Thyroid gland (tissue), 4 donors: ENCODE results near the gene PNO1. TPM values are rescaled to one million over a fixed set of nuclear protein-coding genes. Genes with fewer than 3 reads are reported as not detected.

Source experiments
- DNase-seq, 2 donors: peaks; one replicate each; pipeline ENCODE4 v3.0.0-alpha.2; 2019
- H3K27ac ChIP-seq, 3 donors: fragments of 200-600 bp; sonication (generic); 1 replicate in 2 of 3; 2 replicates in 1 of 3; pipeline ENCODE4 v1.5.1; 2016 to 2019; ENCODE audit warnings: mild to moderate bottlenecking in 1 of 3, moderate library complexity in 1 of 3
- H3K27me3 ChIP-seq: fragments of 200-600 bp; sonication (generic); one replicate; pipeline ENCODE4 v1.5.1; 2019
- H3K36me3 ChIP-seq, 2 donors: fragments of 200-600 bp; sonication (generic); one replicate each; pipeline ENCODE4 v1.5.1; 2016 to 2019
- H3K4me1 ChIP-seq, 2 donors: fragments of 200-600 bp; sonication (generic); one replicate each; pipeline ENCODE4 v1.5.1; 2017 to 2019
- H3K4me3 ChIP-seq, 3 donors: fragments of 200-600 bp; sonication (generic); replicated peaks in 1 of 3; 1 replicate in 2 of 3; 2 replicates in 1 of 3; pipeline ENCODE4 v1.5.1; 2016; ENCODE audit warnings: mild to moderate bottlenecking in 1 of 3
- H3K9me3 ChIP-seq: fragments of 200-600 bp; sonication (generic); one replicate; pipeline ENCODE4 v1.5.1; 2017
- POLR2A ChIP-seq, 2 donors: fragments of 450-650 bp; IDR thresholded peaks; one replicate each; pipeline ENCODE4 v1.6.1; 2017; ENCODE audit warnings: antibody characterized with exemption in 2 of 2, mild to moderate bottlenecking in 2 of 2, moderate library complexity in 1 of 2
- WGBS, 2 donors: methylation state at CpG; one replicate each; pipeline ENCODE4 v1.1.5; 2017; 5-methylcytosine and 5-hydroxymethylcytosine counted together
- intact Hi-C: fragments of 100-400 bp; cut with DNase I; formaldehyde crosslinking; loops from one replicate; pipeline ENCODE4 v1.15.1; 2023
- total RNA-seq, 4 donors: library from RNA; depleted of rRNA; stranded (reverse); fragments of >200 nt; gene quantifications; one replicate each; pipeline ENCODE4 v1.2.3, GENCODE V29; 2016
- TF ChIP-seq, protein P1 (sequence below), 6 experiments: fragments of 200-600 bp in 3 of 6; fragments of 450-650 bp in 3 of 6; sonication (generic) in 3 of 6; IDR thresholded peaks; one replicate each; pipeline ENCODE4 v1.5.1; 2016 to 2019; ENCODE audit warnings: antibody characterized with exemption in 6 of 6, mild to moderate bottlenecking in 2 of 6, inconsistent platforms in 1 of 6, moderate library complexity in 1 of 6

PNO1 gene
- total RNA-seq, 4 donors from 2014 or later, result 13.2 to 23.2 (median 18.5) TPM

DNA sequence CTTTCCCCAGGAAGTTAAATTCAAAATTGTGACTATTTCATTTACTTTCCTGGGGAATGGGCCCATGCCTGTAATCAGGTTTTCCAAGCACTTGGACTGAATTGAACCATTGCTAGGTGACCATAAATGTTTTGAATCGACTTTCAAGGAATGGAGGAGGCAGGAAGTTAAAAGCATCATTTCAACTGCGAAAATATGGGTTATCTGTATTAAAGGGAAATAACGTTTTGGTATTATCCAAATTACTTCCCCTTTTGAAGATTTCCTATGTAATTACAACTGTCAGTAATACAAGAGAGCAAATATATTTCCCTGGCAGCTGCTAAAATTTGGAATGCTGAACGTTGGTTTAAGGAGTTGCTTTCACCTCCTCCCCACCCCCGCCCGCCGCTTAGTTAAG is 19.0 kb downstream of the PNO1 start:
- intact Hi-C loops, result no loop called here
- Histone ChIP-seq H3K27ac (no peak overlapping the region), H3K4me1 (no peaks in the 10 kb centered on the region), H3K36me3 (peaks cover 7 to 8% of the 10 kb centered on the region in 2 donors), H3K27me3 (no peaks in the 10 kb centered on the region), H3K4me3 (no peak overlapping the region), H3K9me3 (no peaks in the 10 kb centered on the region)
- 78 to 81% methylated on average over 7 of the region's 7 CpGs for WGBS, 2 donors
- no peak for DNase-seq
- TF ChIP-seq POLR2A (IDR thresholded peaks at IDR 0.05), result no peak
- TF ChIP-seq, protein P1, sequence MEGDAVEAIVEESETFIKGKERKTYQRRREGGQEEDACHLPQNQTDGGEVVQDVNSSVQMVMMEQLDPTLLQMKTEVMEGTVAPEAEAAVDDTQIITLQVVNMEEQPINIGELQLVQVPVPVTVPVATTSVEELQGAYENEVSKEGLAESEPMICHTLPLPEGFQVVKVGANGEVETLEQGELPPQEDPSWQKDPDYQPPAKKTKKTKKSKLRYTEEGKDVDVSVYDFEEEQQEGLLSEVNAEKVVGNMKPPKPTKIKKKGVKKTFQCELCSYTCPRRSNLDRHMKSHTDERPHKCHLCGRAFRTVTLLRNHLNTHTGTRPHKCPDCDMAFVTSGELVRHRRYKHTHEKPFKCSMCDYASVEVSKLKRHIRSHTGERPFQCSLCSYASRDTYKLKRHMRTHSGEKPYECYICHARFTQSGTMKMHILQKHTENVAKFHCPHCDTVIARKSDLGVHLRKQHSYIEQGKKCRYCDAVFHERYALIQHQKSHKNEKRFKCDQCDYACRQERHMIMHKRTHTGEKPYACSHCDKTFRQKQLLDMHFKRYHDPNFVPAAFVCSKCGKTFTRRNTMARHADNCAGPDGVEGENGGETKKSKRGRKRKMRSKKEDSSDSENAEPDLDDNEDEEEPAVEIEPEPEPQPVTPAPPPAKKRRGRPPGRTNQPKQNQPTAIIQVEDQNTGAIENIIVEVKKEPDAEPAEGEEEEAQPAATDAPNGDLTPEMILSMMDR (IDR thresholded peaks at IDR 0.05), result no peak

DNA sequence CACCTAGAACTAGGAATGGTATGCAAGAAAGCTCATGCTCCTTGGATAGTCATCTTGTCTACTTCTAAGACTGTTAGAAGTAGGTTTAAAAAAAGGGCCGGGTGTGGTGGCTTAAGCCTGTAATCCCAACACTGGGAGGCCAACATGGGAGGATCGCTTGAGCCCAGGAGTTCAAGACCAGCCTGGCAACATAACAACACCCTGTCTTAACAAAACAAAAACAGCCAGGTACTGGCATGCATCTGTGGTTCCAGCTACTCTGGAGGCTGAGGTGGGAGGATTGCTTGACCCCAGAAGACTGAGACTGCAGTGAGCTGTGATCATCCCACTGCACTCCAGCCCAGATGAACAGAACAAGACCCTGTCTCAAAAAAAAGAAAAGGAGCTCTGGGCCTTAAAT is 19.9 kb downstream of the PNO1 start:
- DNase-seq, result no peak
- Histone ChIP-seq H3K27ac (no peak overlapping the region), H3K4me1 (no peaks in the 10 kb centered on the region), H3K27me3 (no peaks in the 10 kb centered on the region), H3K36me3 (peaks cover 4 to 7% of the 10 kb centered on the region in 2 donors), H3K4me3 (no peak overlapping the region), H3K9me3 (no peaks in the 10 kb centered on the region)
- TF ChIP-seq, protein P1 (IDR thresholded peaks at IDR 0.05), result no peak
- TF ChIP-seq POLR2A (IDR thresholded peaks at IDR 0.05), result no peak
- WGBS, 2 donors, result 45 to 50% methylated on average over 2 of the region's 2 CpGs
- intact Hi-C loops, result no loop called here

DNA sequence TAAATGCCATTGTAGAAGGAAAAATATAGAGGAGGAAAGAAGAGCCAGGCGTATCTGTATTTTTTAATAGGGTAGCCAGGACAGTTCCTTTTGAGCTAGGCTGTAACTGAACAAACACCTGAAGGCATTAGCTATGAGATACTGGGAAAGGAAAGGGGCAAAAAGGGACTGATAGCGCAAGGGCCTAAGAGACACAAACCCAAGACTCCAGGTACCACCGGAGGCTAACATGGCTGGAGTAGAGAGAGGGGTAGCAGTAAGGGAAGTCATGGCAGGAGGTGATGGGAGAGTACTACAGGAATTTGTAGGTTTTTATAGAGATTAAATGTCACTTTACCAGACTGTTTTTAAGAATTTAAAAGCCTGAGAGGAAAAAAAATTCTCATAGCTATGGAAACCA is 20.7 kb downstream of the PNO1 start:
- no peak overlapping the region for H3K4me3 ChIP-seq
- intact Hi-C loops, result no loop called here
- DNase-seq, result no peak
- no peak overlapping the region for H3K27ac ChIP-seq
- no peak for TF ChIP-seq POLR2A (IDR thresholded peaks at IDR 0.05)
- TF ChIP-seq, protein P1 (IDR thresholded peaks at IDR 0.05), result no peak
- no peaks in the 10 kb centered on the region for H3K27me3 ChIP-seq
- peaks cover 4 to 7% of the 10 kb centered on the region in 2 donors for H3K36me3 ChIP-seq
- WGBS, 2 donors, result 96% methylated on average over 3 of the region's 3 CpGs
- H3K9me3 ChIP-seq, result no peaks in the 10 kb centered on the region
- no peaks in the 10 kb centered on the region for H3K4me1 ChIP-seq

DNA sequence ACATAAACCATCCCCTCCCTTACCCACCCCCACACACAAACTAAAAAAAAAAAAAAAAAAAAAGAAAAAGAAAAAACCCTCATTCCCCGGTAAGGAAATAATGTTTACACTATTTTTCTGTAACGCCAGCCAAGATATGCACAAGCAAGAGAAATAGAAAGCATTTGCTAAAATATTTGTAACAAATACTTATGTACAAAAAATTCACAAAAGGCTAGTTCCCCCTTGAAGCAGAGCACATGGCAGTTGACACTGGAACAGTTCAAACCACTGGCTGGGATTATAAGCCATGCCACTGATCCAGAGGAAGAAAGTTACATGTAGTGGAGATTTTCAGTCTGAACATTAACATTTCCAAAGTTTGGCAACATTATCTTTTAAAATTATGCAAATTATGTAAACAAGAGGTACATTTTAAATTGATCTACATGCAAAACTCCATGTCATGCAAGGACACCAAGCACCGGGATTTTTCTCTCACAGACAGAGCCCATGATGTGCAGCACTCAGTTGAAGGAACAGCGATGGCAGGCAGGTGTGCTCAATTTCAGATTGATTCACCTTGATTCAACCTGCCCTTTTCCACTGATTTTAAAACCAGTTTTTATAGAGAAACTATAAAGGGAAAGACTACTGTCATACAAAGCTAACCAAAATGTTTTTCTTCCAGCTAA is 21.4 kb downstream of the PNO1 start:
- Histone ChIP-seq H3K9me3 (no peaks in the 10 kb centered on the region), H3K4me1 (no peaks in the 10 kb centered on the region), H3K36me3 (peaks cover 4 to 7% of the 10 kb centered on the region in 2 donors), H3K27me3 (no peaks in the 10 kb centered on the region), H3K27ac (no peak overlapping the region), H3K4me3 (no peak overlapping the region)
- 85 to 86% methylated on average over 4 of the region's 4 CpGs for WGBS, 2 donors
- intact Hi-C loops, result no loop called here
- TF ChIP-seq, protein P1 (IDR thresholded peaks at IDR 0.05), result no peak
- no peak for TF ChIP-seq POLR2A (IDR thresholded peaks at IDR 0.05)
- no peak for DNase-seq

DNA sequence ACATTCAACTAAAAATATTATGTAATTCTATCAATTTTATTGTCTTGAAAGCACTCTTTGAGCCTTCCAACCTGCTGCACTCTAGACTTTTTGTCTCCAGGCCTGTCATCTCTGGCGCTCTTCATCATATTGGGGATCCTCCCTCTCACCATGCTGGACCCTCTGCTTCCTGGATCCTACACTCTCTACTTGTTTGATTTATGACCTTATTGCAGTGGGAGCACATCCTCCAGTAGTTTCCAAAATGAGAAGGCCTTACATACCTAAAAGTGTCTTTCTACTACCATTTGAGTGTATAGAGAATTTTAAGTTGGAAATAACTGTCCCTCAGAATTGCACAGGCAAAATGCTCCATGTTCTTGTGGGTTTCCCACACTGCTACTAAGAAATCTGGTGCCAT is 25.2 kb downstream of the PNO1 start:
- intact Hi-C loops, result no loop called here

More for the DNA sequence above, 25.2 kb downstream of the PNO1 start:
- TF ChIP-seq, protein P1 (IDR thresholded peaks at IDR 0.05), result no peak
- TF ChIP-seq POLR2A (IDR thresholded peaks at IDR 0.05), result no peak
- no peaks in the 10 kb centered on the region for H3K36me3 ChIP-seq
- no peaks in the 10 kb centered on the region for H3K9me3 ChIP-seq
- no peaks in the 10 kb centered on the region for H3K27me3 ChIP-seq
- H3K4me1 ChIP-seq, result no peaks in the 10 kb centered on the region
- DNase-seq, result no peak
- H3K4me3 ChIP-seq, result no peak overlapping the region
- 97 to 98% methylated on average over 1 of the region's 1 CpG for WGBS, 2 donors
- H3K27ac ChIP-seq, result no peak overlapping the region
